NCI-H82 treated with DMSO at 0.1 percent for 48 hours (cell line): Measurements from ENCODE around the gene ATP11C.
"Not testable (repeated sequence)": the region's sequence is repeated elsewhere in the genome, so short reads cannot be mapped to it uniquely, and the experiment has no call there.

Experiments
- DNase-seq: peaks from one replicate; lab custom pipeline; 2025; ENCODE audit not compliant: unreplicated experiment; lab: John Stamatoyannopoulos, UW

ATP11C gene

GRCh38 chrX:139862208-139862607 is 70.6 kb downstream of the ATP11C start:
- DNase-seq, result no peak

- DNase-seq, result not testable (repeated sequence)
Measured at GRCh38 chrX:139856826-139857225, 76.0 kb downstream of the ATP11C start.

GRCh38 chrX:139851730-139852129 is 81.1 kb downstream of the ATP11C start:
- DNase-seq, result no peak

- DNase-seq, result no peak
Measured at GRCh38 chrX:139850968-139851367, 81.9 kb downstream of the ATP11C start.

- DNase-seq, result no peak
Measured at GRCh38 chrX:139844884-139845283, 88.0 kb downstream of the ATP11C start.

- DNase-seq, result no peak
Measured at GRCh38 chrX:139844163-139844562, 88.7 kb downstream of the ATP11C start.

- no peak for DNase-seq
Measured at GRCh38 chrX:139842326-139843185, 90.3 kb downstream of the ATP11C start.

- not testable (repeated sequence) for DNase-seq
Measured at GRCh38 chrX:139836335-139836734, 96.5 kb downstream of the ATP11C start.

- no peak for DNase-seq
Measured at GRCh38 chrX:139834879-139835278, 98.0 kb downstream of the ATP11C start.

- no peak for DNase-seq
Measured at GRCh38 chrX:139832718-139833309, 100.0 kb downstream of the ATP11C start.

GRCh38 chrX:139831675-139832456 is 101.0 kb downstream of the ATP11C start:
- DNase-seq, result peak; percentile 13

- no peak for DNase-seq
Measured at GRCh38 chrX:139831017-139831416, 101.8 kb downstream of the ATP11C start.

GRCh38 chrX:139828830-139829229 is 104.0 kb downstream of the ATP11C start:
- DNase-seq, result no peak

GRCh38 chrX:139828033-139828432 is 104.8 kb downstream of the ATP11C start:
- no peak for DNase-seq

- peak; percentile 14 for DNase-seq
Measured at GRCh38 chrX:139826065-139827044, 106.5 kb downstream of the ATP11C start.

- no peak for DNase-seq
Measured at GRCh38 chrX:139825618-139826017, 107.2 kb downstream of the ATP11C start.

- DNase-seq, result no peak
Measured at GRCh38 chrX:139823806-139824205, 109.0 kb downstream of the ATP11C start.

GRCh38 chrX:139820358-139820984 is 112.4 kb downstream of the ATP11C start:
- no peak for DNase-seq

- DNase-seq, result no peak
Measured at GRCh38 chrX:139816204-139816603, 116.6 kb downstream of the ATP11C start.

GRCh38 chrX:139815771-139816170 is 117.1 kb downstream of the ATP11C start:
- no peak for DNase-seq
